22Rv1 (cell line): Measurements from ENCODE around the gene ZNF609.

Experiments
- CTCF ChIP-seq: fragments of 450-650 bp; IDR thresholded peaks from 2 replicates; pipeline ENCODE4 v1.5.1; 2017; ENCODE audit warnings: mild to moderate bottlenecking
- ZFX ChIP-seq: fragments of 450-650 bp; IDR thresholded peaks from 2 replicates; pipeline ENCODE4 v1.6.1; 2017; ENCODE audit warnings: antibody characterized with exemption, borderline replicate concordance

- TF ChIP-seq CTCF = no peak
- TF ChIP-seq ZFX = no peak
Observed at GRCh38 chr15:64466408-64467141, 6.2 kb downstream of the ZNF609 start.
